HepG2 (cell line): ENCODE data around the gene DYNLL2. TPM values are rescaled to one million over a fixed set of nuclear protein-coding genes. Genes with fewer than 3 reads are reported as not detected.

Source experiments
- CREB1 ChIP-seq, 2 experiments: fragments of 450-650 bp in 1 of 2; IDR thresholded peaks; 2 replicates each; pipeline ENCODE4 v1.6.1; 2016 to 2017; ENCODE audit warnings: control low read depth in 1 of 2, mild to moderate bottlenecking in 1 of 2, missing compliant biosample characterization in 1 of 2, missing genetic modification characterization in 1 of 2
- GMEB1 ChIP-seq: sonication (generic); formaldehyde crosslinking; IDR thresholded peaks from 2 replicates; pipeline ENCODE4 v1.5.1; 2020; ENCODE audit warnings: missing genetic modification reagents, mild to moderate bottlenecking, borderline replicate concordance
- HDAC2 ChIP-seq: sonication (generic); formaldehyde crosslinking; IDR thresholded peaks from 2 replicates; pipeline ENCODE4 v1.4.0; 2020; ENCODE audit warnings: missing genetic modification reagents
- HDAC6 ChIP-seq: fragments of 200-600 bp; sonication (generic); IDR thresholded peaks from 2 replicates; pipeline ENCODE4 v1.7.0; 2017; ENCODE audit warnings: mild to moderate bottlenecking, antibody characterized with exemption, low read length, low read depth
- HNRNPK ChIP-seq: fragments of 200-400 bp; formaldehyde crosslinking; IDR thresholded peaks from 2 replicates; pipeline ENCODE4 v1.6.1; 2018; ENCODE audit warnings: low read length, low read depth, moderate library complexity, mild to moderate bottlenecking; ENCODE audit not compliant: poor library complexity, severe bottlenecking
- JDP2 ChIP-seq: sonication (generic); formaldehyde crosslinking; IDR thresholded peaks from 2 replicates; pipeline ENCODE4 v1.8.1; 2022; ENCODE audit warnings: missing genetic modification reagents, borderline replicate concordance
- KMT2A ChIP-seq: sonication (generic); formaldehyde crosslinking; IDR thresholded peaks from 2 replicates; pipeline ENCODE4 v1.4.0; 2020; ENCODE audit warnings: missing genetic modification reagents
- KMT2B ChIP-seq: IDR thresholded peaks from 2 replicates; pipeline ENCODE4 v1.6.1; 2016; ENCODE audit warnings: missing genetic modification reagents, missing compliant biosample characterization
- MTF2 ChIP-seq: sonication (generic); formaldehyde crosslinking; IDR thresholded peaks from 2 replicates; pipeline ENCODE4 v1.5.0; 2020; ENCODE audit warnings: missing genetic modification reagents, borderline replicate concordance
- MYC ChIP-seq: sonication (generic); formaldehyde crosslinking; IDR thresholded peaks from 2 replicates; pipeline ENCODE4 v1.9.0; 2021; ENCODE audit warnings: missing genetic modification reagents, borderline replicate concordance
- NR2F2 ChIP-seq: IDR thresholded peaks from 2 replicates; pipeline ENCODE4 v1.6.1; 2012; ENCODE audit warnings: low read depth, inconsistent platforms, borderline replicate concordance
- SAP130 ChIP-seq: IDR thresholded peaks from 2 replicates; pipeline ENCODE4 v1.6.1; 2016; ENCODE audit warnings: low read depth
- YEATS4 ChIP-seq: sonication (generic); formaldehyde crosslinking; IDR thresholded peaks from 2 replicates; pipeline ENCODE4 v1.4.0; 2020; ENCODE audit warnings: missing genetic modification reagents, borderline replicate concordance
- ZBTB14 ChIP-seq: sonication (generic); formaldehyde crosslinking; IDR thresholded peaks from 2 replicates; pipeline ENCODE4 v1.4.0; 2020; ENCODE audit warnings: missing genetic modification reagents
- ZNF18 ChIP-seq: sonication (generic); formaldehyde crosslinking; IDR thresholded peaks from 2 replicates; pipeline ENCODE4 v1.8.0; 2022; ENCODE audit warnings: mild to moderate bottlenecking, missing genetic modification reagents; ENCODE audit not compliant: insufficient replicate concordance
- ZNF224 ChIP-seq: sonication (generic); formaldehyde crosslinking; IDR thresholded peaks from 2 replicates; pipeline ENCODE4 v1.5.0; 2020; ENCODE audit warnings: mild to moderate bottlenecking, missing genetic modification reagents
- ZNF468 ChIP-seq: sonication (generic); formaldehyde crosslinking; IDR thresholded peaks from 2 replicates; pipeline ENCODE4 v1.8.0; 2022; ENCODE audit warnings: mild to moderate bottlenecking, moderate library complexity, missing genetic modification reagents
- ZNF556 ChIP-seq: sonication (generic); formaldehyde crosslinking; IDR thresholded peaks from 2 replicates; pipeline ENCODE4 v1.4.0; 2020; ENCODE audit warnings: mild to moderate bottlenecking, missing genetic modification reagents, borderline replicate concordance
- ZNF558 ChIP-seq: sonication (generic); formaldehyde crosslinking; IDR thresholded peaks from 2 replicates; pipeline ENCODE4 v1.9.0; 2022; ENCODE audit warnings: mild to moderate bottlenecking, missing genetic modification reagents, borderline replicate concordance
- ZNF564 ChIP-seq: sonication (generic); formaldehyde crosslinking; IDR thresholded peaks from 2 replicates; pipeline ENCODE4 v1.8.1; 2023; ENCODE audit warnings: mild to moderate bottlenecking, missing genetic modification reagents
- ZNF589 ChIP-seq: sonication (generic); formaldehyde crosslinking; conservative IDR thresholded peaks from 2 replicates; pipeline ENCODE4 v1.8.0; 2022; ENCODE audit warnings: mild to moderate bottlenecking, moderate library complexity, missing genetic modification reagents
- ZNF616 ChIP-seq: sonication (generic); formaldehyde crosslinking; IDR thresholded peaks from 2 replicates; pipeline ENCODE4 v1.5.0; 2020; ENCODE audit warnings: low read depth, mild to moderate bottlenecking, missing genetic modification reagents
- polyA plus RNA-seq, 8 experiments: library from polyadenylated mRNA; depleted of rRNA in 3 of 8; stranded (reverse) in 7 of 8; unstranded in 1 of 8; fragments of >200 nt; fragmentation: Illumina TruSeq in 4 of 8; extraction: Trizol in 4 of 8; gene quantifications; 2 replicates each; pipeline versions ENCODE4 v1.2.1 to v1.2.3, GENCODE V29; 2011 to 2016; ENCODE audit warnings: low read depth in 4 of 8, missing spikeins in 1 of 8, mixed read lengths in 1 of 8; ENCODE audit not compliant: insufficient read depth in 1 of 8
- total RNA-seq, 5 experiments: library from RNA; depleted of rRNA; stranded (reverse); fragments of >200 nt; fragmentation: Illumina TruSeq; extraction: Trizol; gene quantifications; 2 replicates each; pipeline ENCODE4 v1.2.3, GENCODE V29; 2016; ENCODE audit warnings: low read depth in 1 of 5

Gene DYNLL2
- total and polyA plus RNA-seq, 2 of the 13 experiments (the other 11 are each of a cell fraction or from before 2014, with no cell fraction given): 9.5 to 29.0 TPM

- TF ChIP-seq CREB1 (IDR thresholded peaks at IDR 0.05) (peak; percentile 62; the same call in 1 of the 2 replicates), CREB1 (CRISPR knock-in tag; IDR thresholded peaks at IDR 0.05) (no peak), ZNF616 (0 out of 2 replicates have a peak, but pooled peaks have one; percentile 35), ZNF558 (CRISPR knock-in tag) (peak; percentile 59; the same call in 1 of the 2 replicates), ZNF468 (CRISPR knock-in tag) (peak; percentile 72; the same call in 1 of the 2 replicates), NR2F2 (0 out of 2 replicates have a peak, but pooled peaks have one; percentile 4), ZNF18 (CRISPR knock-in tag) (no peak), ZNF556 (peak; percentile 67), YEATS4 (CRISPR knock-in tag) (peak; percentile 57; the same call in 1 of the 2 replicates), KMT2B (CRISPR knock-in tag) (no peak), SAP130 (CRISPR knock-in tag) (peak; percentile 53; the same call in 1 of the 2 replicates), JDP2 (CRISPR knock-in tag) (no peak; the same call in 1 of the 2 replicates), HNRNPK (peak; percentile 46), HDAC2 (CRISPR knock-in tag) (0 out of 2 replicates have a peak, but pooled peaks have one; percentile 34), ZNF224 (CRISPR knock-in tag) (peak; percentile 64; the same call in 1 of the 2 replicates), HDAC6 (no peak), ZNF589 (peak; percentile 64; the same call in 1 of the 2 replicates), ZBTB14 (peak; percentile 10), ZNF564 (CRISPR knock-in tag) (peak; percentile 88), GMEB1 (CRISPR knock-in tag) (no peak), MTF2 (CRISPR knock-in tag) (peak; percentile 55; the same call in 1 of the 2 replicates), MYC (peak; percentile 64), KMT2A (CRISPR knock-in tag) (peak; percentile 51; the same call in 1 of the 2 replicates)
Observed at GRCh38 chr17:58083491-58084316, 485 bp downstream of the DYNLL2 start (continued).
